Lung (tissue), 12 donors: ENCODE measurements around the gene PELI1. TPM values are rescaled to one million over a fixed set of nuclear protein-coding genes. Genes with fewer than 3 reads are reported as not detected.
A peak's percentile ranks its signal among the peaks of the same experiment; 100 is the strongest.

ENCODE experiments used
- ATAC-seq: fragments of 200-7000 bp; cut with Tn5 transposase; one replicate; pipeline ENCODE4 v1.9.1; 2020; ENCODE audit warnings: moderate number of reproducible peaks; ENCODE audit not compliant: insufficient read depth, low FRiP score
- DNase-seq, 3 donors: peaks; one replicate each; pipeline ENCODE4 v3.0.0-alpha.2; 2013 to 2017
- H3K27ac ChIP-seq, 2 donors: one replicate each; pipeline ENCODE4 v1.5.1; 2013; ENCODE audit warnings: mild to moderate bottlenecking in 2 of 2, moderate library complexity in 2 of 2, control low read depth in 1 of 2, inconsistent platforms in 1 of 2, low read depth in 1 of 2, low read length in 1 of 2
- H3K27me3 ChIP-seq, 3 donors: one replicate each; pipeline ENCODE4 v1.5.1; 2013; ENCODE audit warnings: low read length in 2 of 3; ENCODE audit not compliant: control insufficient read depth in 3 of 3, insufficient read depth in 3 of 3
- H3K36me3 ChIP-seq, 4 donors: one replicate each; pipeline ENCODE4 v1.5.1; 2013; ENCODE audit warnings: low read length in 4 of 4, mild to moderate bottlenecking in 1 of 4, moderate library complexity in 1 of 4; ENCODE audit not compliant: control insufficient read depth in 4 of 4, insufficient read depth in 4 of 4
- H3K4me1 ChIP-seq, 5 donors: one replicate each; pipeline ENCODE4 v1.5.1; 2013; ENCODE audit warnings: low read length in 5 of 5, mild to moderate bottlenecking in 2 of 5, moderate library complexity in 1 of 5; ENCODE audit not compliant: control insufficient read depth in 5 of 5, insufficient read depth in 5 of 5
- H3K4me3 ChIP-seq: one replicate; pipeline ENCODE4 v1.5.1; 2013; ENCODE audit warnings: mild to moderate bottlenecking, control low read depth, moderate library complexity
- H3K9ac ChIP-seq, 2 donors: one replicate each; pipeline ENCODE4 v1.5.1; 2013; ENCODE audit warnings: low read length in 2 of 2, control low read depth in 1 of 2; ENCODE audit not compliant: insufficient read depth in 1 of 2
- H3K9me3 ChIP-seq, 4 donors: one replicate each; pipeline ENCODE4 v1.5.1; 2013; ENCODE audit warnings: low read length in 3 of 4, mild to moderate bottlenecking in 1 of 4, moderate library complexity in 1 of 4; ENCODE audit not compliant: control insufficient read depth in 4 of 4, insufficient read depth in 3 of 4
- CTCF ChIP-seq: IDR thresholded peaks from 2 replicates; pipeline ENCODE4 v1.5.1; 2012; ENCODE audit warnings: mild to moderate bottlenecking; ENCODE audit errors: control extremely low read depth, extremely low read depth
- WGBS, 2 donors: extraction: QIAGEN DNeasy Blood & Tissue Kit; methylation state at CpG; one replicate each; pipeline ENCODE4 v1.1.7; 2013; 5-methylcytosine and 5-hydroxymethylcytosine counted together
- polyA plus RNA-seq, 2 donors: library from polyadenylated mRNA; stranded (reverse); fragments of 200-250 nt; gene quantifications; one replicate each; pipeline ENCODE4 v1.2.1, GENCODE V29; 2013
- total RNA-seq, 2 donors: library from RNA; depleted of rRNA in 1 of 2; stranded (reverse); fragments of >200 nt in 1 of 2; gene quantifications; one replicate each; pipeline ENCODE4 v1.2.1, GENCODE V29; 2014 to 2021
- donor health status: control.
- donor health status: control.
- donor health status: Bipolar disorder and iron deficiency.
- donor health status: healthy.
- donor health status: DM: yes; HTN: yes; CAD: no.

PELI1 gene
- total and polyA plus RNA-seq, 4 donors = 17.2 to 83.9 (median 48.1) TPM

- no peak overlapping the region for H3K27ac ChIP-seq
- peaks cover 0 to 18% (median 4%) of the 10 kb centered on the region in 5 donors for H3K4me1 ChIP-seq
- ATAC-seq (no peak), DNase-seq (peak in 1 of 3 donors; percentile 37)
- H3K27me3 ChIP-seq = no peaks in the 10 kb centered on the region
- no peak overlapping the region for H3K4me3 ChIP-seq
- TF ChIP-seq CTCF = no peak
- peaks cover 0 to 4% (median 1%) of the 10 kb centered on the region in 4 donors for H3K36me3 ChIP-seq
- H3K9ac ChIP-seq = no peak overlapping the region
- no peaks in the 10 kb centered on the region for H3K9me3 ChIP-seq
These were observed 3.5 kb downstream of the PELI1 start for GRCh38 chr2:64140665-64141200.

GRCh38 chr2:64139956-64140355 lies 4.3 kb downstream of the PELI1 start:
- Histone ChIP-seq H3K9ac (no peak overlapping the region), H3K9me3 (no peaks in the 10 kb centered on the region), H3K4me3 (no peak overlapping the region), H3K27ac (peak overlapping the region in 1 of 2 donors; percentile 29), H3K36me3 (peaks cover 0 to 4% (median 1%) of the 10 kb centered on the region in 4 donors), H3K27me3 (no peaks in the 10 kb centered on the region), H3K4me1 (peaks cover 0 to 18% (median 4%) of the 10 kb centered on the region in 5 donors)
- WGBS, 2 donors = 77 to 85% methylated on average over 2 of the region's 2 CpGs
- TF ChIP-seq CTCF = no peak
- ATAC-seq (no peak), DNase-seq (no peak)

GRCh38 chr2:64137996-64138395 lies 6.2 kb downstream of the PELI1 start:
- Histone ChIP-seq H3K9me3 (no peaks in the 10 kb centered on the region), H3K27ac (peak overlapping the region in 1 of 2 donors; percentile 26), H3K4me3 (no peak overlapping the region), H3K4me1 (peaks cover 4 to 18% (median 4%) of the 10 kb centered on the region in 5 donors), H3K36me3 (peaks cover 0 to 4% (median 1%) of the 10 kb centered on the region in 4 donors), H3K9ac (no peak overlapping the region), H3K27me3 (no peaks in the 10 kb centered on the region)
- no peak for ATAC-seq
- peak in 2 of 3 donors; percentile 22 to 41 for DNase-seq
- 73 to 91% methylated on average over 3 of the region's 3 CpGs for WGBS, 2 donors
- no peak for TF ChIP-seq CTCF

- ATAC-seq = no peak
- H3K36me3 ChIP-seq = peaks cover 0 to 4% (median 1%) of the 10 kb centered on the region in 4 donors
- no peak overlapping the region for H3K27ac ChIP-seq
- 13 to 40% methylated on average over 3 of the region's 3 CpGs for WGBS, 2 donors
- H3K4me3 ChIP-seq = no peak overlapping the region
- DNase-seq = no peak
- H3K9me3 ChIP-seq = no peaks in the 10 kb centered on the region
- peaks cover 4 to 18% (median 4%) of the 10 kb centered on the region in 5 donors for H3K4me1 ChIP-seq
- TF ChIP-seq CTCF = no peak
- no peaks in the 10 kb centered on the region for H3K27me3 ChIP-seq
- no peak overlapping the region for H3K9ac ChIP-seq
These were observed 6.7 kb downstream of the PELI1 start for GRCh38 chr2:64137567-64137966.
